Stimulated activated CD8-positive, alpha-beta memory T cell treated with anti-CD3 and anti-CD28 coated beads, Interleukin-15, amount 100 ng/mL, for 1 hour (primary cell): ENCODE measurements around the gene ACER3.
"Not testable (repeated sequence)": the region's sequence is repeated elsewhere in the genome, so short reads cannot be mapped to it uniquely, and the experiment has no call there.

ENCODE experiments used
- DNase-seq: peaks from one replicate; pipeline ENCODE4 v3.0.0-alpha.2; 2020; ENCODE audit warnings: low read depth

The ACER3 gene

GRCh38 chr11:76860539-76861475, at the start of gene ACER3:
ACER3 (plus strand) TSS chr11:76860918; CDS start chr11:76860977, 59 bp downstream.
- DNase-seq = peak; percentile 46

- no peak for DNase-seq
These were observed 49.5 kb upstream of the ACER3 start for GRCh38 chr11:76811259-76811658.

- no peak for DNase-seq
These were observed 46.3 kb upstream of the ACER3 start for GRCh38 chr11:76814414-76814813.

GRCh38 chr11:76815678-76816077, 45.0 kb upstream of the ACER3 start:
- DNase-seq = not testable (repeated sequence)

- DNase-seq = no peak
These were observed 40.5 kb upstream of the ACER3 start for GRCh38 chr11:76820184-76820566.

- DNase-seq = not testable (repeated sequence)
These were observed 39.3 kb upstream of the ACER3 start for GRCh38 chr11:76821396-76821795.

GRCh38 chr11:76822406-76822805, 38.3 kb upstream of the ACER3 start:
- no peak for DNase-seq

- no peak for DNase-seq
These were observed 37.2 kb upstream of the ACER3 start for GRCh38 chr11:76823481-76824028.

GRCh38 chr11:76824083-76824939, 36.4 kb upstream of the ACER3 start:
- no peak for DNase-seq

- no peak for DNase-seq
These were observed 35.6 kb upstream of the ACER3 start for GRCh38 chr11:76824980-76825725.

- no peak for DNase-seq
These were observed 34.9 kb upstream of the ACER3 start for GRCh38 chr11:76825726-76826396.

- not testable (repeated sequence) for DNase-seq
These were observed 34.2 kb upstream of the ACER3 start for GRCh38 chr11:76826508-76826907.

GRCh38 chr11:76827005-76827404, 33.7 kb upstream of the ACER3 start:
- not testable (repeated sequence) for DNase-seq

GRCh38 chr11:76830639-76831327, 29.9 kb upstream of the ACER3 start:
- no peak for DNase-seq

- no peak for DNase-seq
These were observed 28.9 kb upstream of the ACER3 start for GRCh38 chr11:76831686-76832310.

- no peak for DNase-seq
These were observed 28.4 kb upstream of the ACER3 start for GRCh38 chr11:76832361-76832760.

GRCh38 chr11:76834151-76834550, 26.6 kb upstream of the ACER3 start:
- DNase-seq = no peak

- no peak for DNase-seq
These were observed 25.7 kb upstream of the ACER3 start for GRCh38 chr11:76835036-76835435.

GRCh38 chr11:76835928-76836612, 24.6 kb upstream of the ACER3 start:
- no peak for DNase-seq
